WERI-Rb-1 (cell line): ENCODE measurements around the gene AATF.

Experiments used
- DNase-seq: peaks from one replicate; pipeline ENCODE4 v3.0.0-alpha.2; 2020
- H3K27ac ChIP-seq: fragments of 250-450 bp; sonication (Bioruptor Pico); 2 replicates; pipeline ENCODE4 v1.5.1; 2020; ENCODE audit warnings: mild to moderate bottlenecking, moderate library complexity
- H3K27me3 ChIP-seq: fragments of 250-450 bp; sonication (Bioruptor Pico); 2 replicates; pipeline ENCODE4 v1.5.1; 2021; ENCODE audit warnings: mild to moderate bottlenecking, low read depth, moderate library complexity; ENCODE audit not compliant: insufficient read depth, severe bottlenecking
- H3K36me3 ChIP-seq: fragments of 250-450 bp; sonication (Bioruptor Pico); 2 replicates; pipeline ENCODE4 v1.5.1; 2020; ENCODE audit warnings: mild to moderate bottlenecking, moderate library complexity
- H3K4me3 ChIP-seq: 2 replicates; pipeline ENCODE4 v1.5.1; 2011; ENCODE audit warnings: low read depth, mild to moderate bottlenecking, control low read depth, low read length
- H3K9me3 ChIP-seq: fragments of 250-450 bp; sonication (Bioruptor Pico); 2 replicates; pipeline ENCODE4 v1.5.1; 2021; ENCODE audit warnings: mild to moderate bottlenecking, moderate library complexity; ENCODE audit not compliant: severe bottlenecking
- CTCF ChIP-seq: IDR thresholded peaks from 2 replicates; pipeline ENCODE4 v1.5.1; 2011; ENCODE audit warnings: low read depth, mild to moderate bottlenecking, control low read depth, inconsistent platforms, low read length

The AATF gene

GRCh38 chr17:37050920-37051319, 102.2 kb downstream of the AATF start:
- Histone ChIP-seq H3K27me3 (no peaks in the 10 kb centered on the region), H3K4me3 (no peak overlapping the region), H3K27ac (no peak overlapping the region), H3K9me3 (no peaks in the 10 kb centered on the region), H3K36me3 (no peaks in the 10 kb centered on the region; the same call in 1 of the 2 replicates)
- TF ChIP-seq CTCF: no peak
- no peak for DNase-seq

GRCh38 chr17:37051381-37051780, 102.6 kb downstream of the AATF start:
- no peak for TF ChIP-seq CTCF
- no peak for DNase-seq
- Histone ChIP-seq H3K36me3 (no peaks in the 10 kb centered on the region; the same call in 1 of the 2 replicates), H3K9me3 (no peaks in the 10 kb centered on the region), H3K27me3 (no peaks in the 10 kb centered on the region), H3K4me3 (no peak overlapping the region), H3K27ac (no peak overlapping the region)

- H3K27ac ChIP-seq: no peak overlapping the region
- no peak overlapping the region for H3K4me3 ChIP-seq
- H3K9me3 ChIP-seq: no peaks in the 10 kb centered on the region
- no peak for TF ChIP-seq CTCF
- no peaks in the 10 kb centered on the region for H3K27me3 ChIP-seq
- no peak for DNase-seq
- no peaks in the 10 kb centered on the region; the same call in 1 of the 2 replicates for H3K36me3 ChIP-seq
Observed at GRCh38 chr17:37051833-37052232, 103.1 kb downstream of the AATF start.

- no peak for DNase-seq
- no peak overlapping the region for H3K4me3 ChIP-seq
- no peak overlapping the region for H3K27ac ChIP-seq
- H3K9me3 ChIP-seq: no peaks in the 10 kb centered on the region
- H3K36me3 ChIP-seq: no peaks in the 10 kb centered on the region
- TF ChIP-seq CTCF: no peak
- no peaks in the 10 kb centered on the region for H3K27me3 ChIP-seq
Observed at GRCh38 chr17:37052450-37052849, 103.7 kb downstream of the AATF start.

GRCh38 chr17:37054894-37055293, 106.1 kb downstream of the AATF start:
- no peak for TF ChIP-seq CTCF
- no peaks in the 10 kb centered on the region for H3K36me3 ChIP-seq

GRCh38 chr17:37056622-37057021, 107.9 kb downstream of the AATF start:
- TF ChIP-seq CTCF: no peak
- H3K27ac ChIP-seq: no peak overlapping the region

More at GRCh38 chr17:37054894-37055293, 106.1 kb downstream of the AATF start:
- no peak overlapping the region for H3K27ac ChIP-seq
- no peak for DNase-seq
- no peaks in the 10 kb centered on the region for H3K9me3 ChIP-seq
- H3K27me3 ChIP-seq: no peaks in the 10 kb centered on the region
- no peak overlapping the region for H3K4me3 ChIP-seq

More at GRCh38 chr17:37056622-37057021, 107.9 kb downstream of the AATF start:
- Histone ChIP-seq H3K4me3 (no peak overlapping the region), H3K9me3 (no peaks in the 10 kb centered on the region), H3K36me3 (no peaks in the 10 kb centered on the region), H3K27me3 (no peaks in the 10 kb centered on the region)
- DNase-seq: no peak
